Superior temporal gyrus (tissue), 1 donor: ENCODE results near the gene ZNF747.
"Not testable (repeated sequence)": the region's sequence is repeated elsewhere in the genome, so short reads cannot be mapped to it uniquely, and the experiment has no call there.

Experiments
- DNase-seq: peaks from one replicate; pipeline ENCODE4 v3.0.0-alpha.2; 2016; ENCODE audit errors: extremely low spot score

Gene ZNF747

GRCh38 chr16:30533748-30534367 lies 800 bp downstream of the ZNF747 start:
- DNase-seq: no peak

- no peak for DNase-seq
Observed at GRCh38 chr16:30533146-30533522, 1.5 kb downstream of the ZNF747 start.

DNA sequence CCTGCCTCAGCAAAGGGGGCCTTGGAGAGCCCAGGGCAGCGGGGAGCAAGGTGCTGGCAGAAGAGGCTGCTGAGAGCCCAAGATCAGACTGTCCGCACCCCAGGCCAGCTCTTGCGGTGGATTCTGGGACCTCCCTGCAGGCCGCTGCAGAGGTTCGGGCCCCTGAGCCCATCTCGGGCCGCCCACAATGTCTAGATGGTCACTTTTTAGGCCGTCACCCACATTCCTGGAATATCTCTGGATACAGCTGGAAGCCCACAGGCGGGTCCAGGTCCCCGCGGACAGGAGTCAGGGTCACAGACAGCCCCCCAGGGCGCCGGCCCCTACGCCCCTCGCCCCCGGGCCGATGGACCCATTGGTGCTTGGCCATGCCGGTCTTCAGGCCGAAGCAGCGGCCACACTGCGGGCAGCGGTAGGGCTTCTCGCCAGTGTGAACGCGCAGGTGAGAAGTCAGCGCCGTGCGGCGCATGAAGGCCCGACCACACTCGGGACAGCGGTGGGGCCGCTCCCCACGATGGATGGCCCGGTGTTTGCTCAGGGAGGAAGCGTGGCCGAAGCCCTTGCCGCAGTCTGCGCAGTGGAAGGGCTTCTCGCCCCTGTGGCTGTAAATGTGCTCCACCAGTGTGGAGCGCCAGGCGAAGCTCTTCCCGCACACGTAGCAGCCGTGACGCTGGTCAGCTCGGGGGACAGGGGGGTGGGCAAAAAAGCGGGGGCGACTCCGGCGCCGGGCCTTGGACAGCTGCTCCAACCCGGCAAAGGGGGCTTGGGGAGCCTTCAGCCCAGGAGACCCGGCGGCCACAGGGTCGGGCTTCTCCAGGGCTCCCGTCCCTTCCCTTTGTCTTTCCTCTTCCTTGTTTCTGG lies 2.1 kb downstream of the ZNF747 start:
- DNase-seq: no peak

DNA sequence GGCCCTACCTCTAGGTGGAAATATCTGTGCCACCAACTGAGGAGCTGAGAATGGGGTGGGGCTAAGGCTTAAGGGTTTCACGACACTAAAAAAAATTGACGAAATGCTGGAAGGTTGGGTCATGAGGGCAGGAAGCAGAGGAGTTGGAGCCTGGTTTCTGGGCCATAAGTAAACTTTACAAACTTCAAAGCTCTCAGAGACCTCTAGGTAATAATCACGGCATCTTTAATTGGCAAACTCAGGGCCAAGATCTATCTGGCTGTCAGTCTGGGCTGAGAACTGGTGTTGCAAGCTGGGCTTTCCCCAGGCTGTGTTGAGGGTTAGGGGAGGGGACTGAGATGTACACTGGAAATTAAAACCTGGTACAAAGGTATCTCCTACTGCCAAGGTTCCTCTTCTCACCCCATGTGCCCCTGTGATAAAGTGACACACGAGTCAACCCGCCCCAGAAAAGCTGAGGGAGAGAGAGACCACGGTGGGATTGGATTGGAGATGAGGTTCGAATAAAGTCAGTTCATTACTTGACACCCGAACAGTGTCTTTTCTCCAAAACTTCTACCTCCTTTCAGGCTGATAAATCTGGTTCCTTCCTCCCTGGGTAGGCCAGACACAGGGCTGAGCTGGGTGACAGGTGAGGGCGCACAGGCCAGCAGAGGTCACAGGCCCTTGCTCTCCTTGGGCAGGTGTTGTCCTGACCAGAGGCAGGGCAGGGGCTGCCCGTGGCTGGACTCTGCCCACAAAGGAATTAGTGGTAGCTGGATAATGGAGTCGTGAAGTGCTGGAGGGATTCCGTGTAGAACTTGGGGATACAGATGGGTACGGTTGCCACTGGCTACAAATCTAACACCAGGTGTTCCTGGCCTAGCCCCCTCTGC lies 4.3 kb downstream of the ZNF747 start:
- no peak for DNase-seq

DNA sequence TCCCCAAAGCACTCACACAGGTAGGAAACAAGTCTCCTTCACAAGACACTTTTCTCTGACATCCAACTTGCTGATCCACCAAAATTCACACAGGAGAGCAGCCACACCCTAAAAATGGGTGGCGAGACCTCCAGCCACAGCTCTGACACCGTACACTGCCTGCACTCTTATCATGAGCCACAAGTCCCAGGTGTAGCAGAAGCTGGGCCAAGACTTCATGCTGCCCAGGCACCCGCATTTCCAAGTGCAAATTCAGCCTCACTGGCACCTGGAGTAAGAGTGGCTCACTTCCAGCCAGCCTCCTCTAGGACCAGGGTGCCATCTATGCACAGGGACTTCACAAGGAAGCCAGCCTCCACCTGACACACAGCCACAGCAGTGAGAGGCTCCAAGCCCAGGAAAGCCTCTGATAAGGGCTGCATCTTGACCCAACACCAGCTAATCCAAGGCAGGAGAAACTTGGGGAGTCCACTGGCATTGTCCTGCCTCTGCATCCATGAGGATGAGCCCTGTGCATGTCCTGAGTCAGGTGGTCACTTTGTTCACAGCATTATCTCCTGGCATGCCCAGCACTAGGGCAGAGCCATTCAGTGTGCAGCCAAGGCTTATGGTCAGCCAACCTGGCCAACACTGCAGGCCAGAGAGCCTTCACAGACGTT lies 5.7 kb downstream of the ZNF747 start:
- no peak for DNase-seq

DNA sequence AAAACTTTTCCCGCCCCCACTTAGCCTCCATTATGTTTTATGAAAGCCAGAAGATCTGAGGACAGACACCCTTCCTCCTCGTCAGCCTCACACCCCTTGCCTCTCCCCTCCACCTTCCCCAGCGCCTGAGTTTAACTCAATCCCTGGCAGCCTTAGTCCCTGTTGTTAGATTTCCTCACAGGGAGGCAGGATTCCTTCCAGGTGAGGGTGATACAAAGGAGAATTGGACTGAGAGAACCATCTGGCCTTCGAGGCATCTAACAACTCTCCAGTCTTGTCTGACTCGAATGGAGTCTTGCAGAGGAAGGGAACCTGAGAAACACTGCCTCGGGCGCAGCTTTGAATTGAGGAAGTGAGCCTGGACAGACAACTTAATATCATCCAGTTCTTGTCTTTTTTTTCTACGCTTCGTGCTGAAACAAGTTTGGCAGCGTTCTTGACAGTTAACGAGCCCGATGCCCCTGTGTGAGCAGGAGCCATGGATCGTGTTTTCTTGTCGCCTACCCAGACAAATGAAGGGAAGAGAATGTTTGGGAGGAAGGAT lies 7.0 kb downstream of the ZNF747 start:
- DNase-seq: no peak

DNA sequence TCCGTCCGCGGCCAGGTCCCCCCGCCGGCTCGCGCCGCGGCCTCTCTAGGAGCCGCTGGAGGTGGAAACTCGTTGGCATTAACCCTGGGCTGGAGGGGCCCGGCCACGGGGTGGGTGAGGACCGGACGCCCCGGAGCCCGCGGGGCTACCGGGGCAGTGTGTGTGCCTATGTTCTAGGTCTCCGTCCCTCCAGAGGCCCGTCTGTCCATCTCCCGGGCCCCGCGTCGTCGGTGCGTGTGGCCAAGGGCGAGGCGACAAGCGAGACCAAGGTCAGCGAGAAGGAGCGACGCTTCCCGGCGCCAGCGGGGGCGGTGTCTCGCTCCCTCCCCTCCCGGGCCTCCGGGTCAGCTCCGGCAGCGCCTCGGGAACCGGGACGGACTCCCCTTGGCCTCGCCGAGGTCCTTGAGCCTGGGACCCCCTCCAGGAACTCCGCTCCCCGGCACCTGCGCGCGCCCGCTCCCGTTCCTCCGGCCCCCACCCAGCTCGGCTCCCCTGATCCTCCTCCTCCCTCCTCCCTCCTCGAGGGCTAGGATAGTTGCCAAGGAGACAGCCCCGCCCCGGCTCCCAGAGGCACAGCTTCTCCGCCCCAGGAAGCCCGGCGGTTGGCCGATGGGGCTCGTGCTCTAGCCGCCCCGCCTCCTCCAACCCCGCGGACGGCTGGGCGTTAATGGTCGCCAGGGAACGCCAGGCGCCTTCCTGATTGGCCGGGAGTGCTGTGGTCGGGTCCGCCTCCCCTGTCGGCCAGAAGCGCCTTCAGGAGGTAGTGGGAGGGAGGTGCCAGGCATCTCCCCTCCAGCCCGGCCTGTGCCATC lies 7.6 kb downstream of the ZNF747 start:
- DNase-seq: peak; percentile 96

- peak; percentile 24 for DNase-seq
Observed at GRCh38 chr16:30526137-30526822, 8.4 kb downstream of the ZNF747 start, which contains the start of gene ZNF768. Gene ZNF768, minus strand, starts transcription at chr16:30526566. Its CDS starts 153 bp downstream, at chr16:30526413.

- no peak for DNase-seq
Observed at GRCh38 chr16:30525844-30526136, 8.9 kb downstream of the ZNF747 start.

GRCh38 chr16:30524575-30525568 lies 9.8 kb downstream of the ZNF747 start:
- no peak for DNase-seq

DNA sequence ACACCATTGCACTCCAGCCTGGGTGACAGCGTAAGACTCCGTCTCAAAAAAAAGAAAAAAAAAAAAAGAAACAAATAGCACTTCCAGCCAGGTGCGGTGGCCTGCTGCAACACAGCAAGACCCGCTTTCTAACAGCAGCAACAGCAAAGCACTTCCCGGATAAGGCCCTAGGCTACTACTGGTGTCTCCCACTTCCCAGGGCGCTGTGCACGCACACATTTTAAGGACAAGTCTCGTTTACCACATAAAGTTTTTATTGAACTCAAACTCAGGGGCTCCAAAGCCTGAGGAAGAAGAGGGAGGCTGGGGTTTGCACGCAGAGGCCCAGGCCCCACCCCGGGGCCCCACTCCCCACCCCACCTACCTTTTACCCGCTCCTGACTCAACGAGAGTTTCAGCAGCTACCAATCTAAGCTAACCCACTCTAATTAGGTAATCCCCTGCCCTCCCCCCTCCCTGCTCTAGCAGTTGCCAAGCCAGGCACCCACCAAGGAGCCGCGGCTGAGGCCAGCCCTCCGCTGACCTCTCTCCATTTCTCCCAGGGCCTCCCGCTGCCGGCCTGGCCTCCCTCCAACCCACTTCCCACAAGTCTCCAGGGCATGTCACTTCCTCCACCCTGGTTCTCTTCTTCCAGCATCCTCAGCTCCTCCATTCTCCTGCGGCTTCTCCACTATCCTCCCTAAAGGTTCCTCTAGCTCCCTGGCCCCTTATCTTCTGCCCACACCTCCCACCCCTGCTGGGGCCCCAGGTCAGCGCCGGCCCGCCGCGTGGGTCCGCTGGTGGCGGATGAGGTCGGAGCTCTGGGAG lies 10.7 kb downstream of the ZNF747 start:
- DNase-seq: no peak

- not testable (repeated sequence) for DNase-seq
Observed at GRCh38 chr16:30522702-30523463, 11.8 kb downstream of the ZNF747 start.

GRCh38 chr16:30521873-30522641 lies 12.6 kb downstream of the ZNF747 start:
- no peak for DNase-seq

DNA sequence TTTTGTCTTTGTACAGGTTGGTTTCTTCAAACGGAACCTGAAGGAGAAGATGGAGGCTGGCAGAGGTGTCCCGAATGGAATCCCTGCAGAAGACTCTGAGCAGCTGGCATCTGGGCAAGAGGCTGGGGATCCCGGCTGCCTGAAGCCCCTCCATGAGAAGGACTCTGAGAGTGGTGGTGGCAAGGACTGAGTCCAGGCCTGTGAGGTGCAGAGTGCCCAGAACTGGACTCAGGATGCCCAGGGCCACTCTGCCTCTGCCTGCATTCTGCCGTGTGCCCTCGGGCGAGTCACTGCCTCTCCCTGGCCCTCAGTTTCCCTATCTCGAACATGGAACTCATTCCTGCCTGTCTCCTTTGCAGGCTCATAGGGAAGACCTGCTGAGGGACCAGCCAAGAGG lies 13.2 kb downstream of the ZNF747 start:
- DNase-seq: no peak

- DNase-seq: no peak
Observed at GRCh38 chr16:30519120-30520049, 15.3 kb downstream of the ZNF747 start.
